HG03135 (cell line): ENCODE data around the gene HS2ST1.
A peak's percentile ranks its signal among the peaks of the same experiment; 100 is the strongest.
"Not testable (repeated sequence)": the region's sequence is repeated elsewhere in the genome, so short reads cannot be mapped to it uniquely, and the experiment has no call there.

Source experiments
- ATAC-seq: cut with Tn5 transposase; IDR thresholded peaks from one replicate; pipeline ENCODE4 v1.9.1; 2021; ENCODE audit warnings: mild to moderate bottlenecking, moderate library complexity; ENCODE audit not compliant: unreplicated experiment

The HS2ST1 gene

GRCh38 chr1:86914601-86914997 is at the start of gene HS2ST1:
Gene HS2ST1, plus strand, starts transcription at chr1:86914635.
- ATAC-seq = no peak

- ATAC-seq = no peak
These were observed 48.3 kb upstream of the HS2ST1 start for GRCh38 chr1:86865973-86866637.

GRCh38 chr1:86866665-86867064 is 47.8 kb upstream of the HS2ST1 start:
- no peak for ATAC-seq

- ATAC-seq = not testable (repeated sequence)
These were observed 47.2 kb upstream of the HS2ST1 start for GRCh38 chr1:86867278-86867677.

- no peak for ATAC-seq
These were observed 46.0 kb upstream of the HS2ST1 start for GRCh38 chr1:86868477-86868876.

GRCh38 chr1:86871001-86871400 is 43.4 kb upstream of the HS2ST1 start:
- no peak for ATAC-seq

GRCh38 chr1:86872086-86872485 is 42.3 kb upstream of the HS2ST1 start:
- ATAC-seq = no peak

- ATAC-seq = no peak
These were observed 38.7 kb upstream of the HS2ST1 start for GRCh38 chr1:86875722-86876121.

- ATAC-seq = no peak
These were observed 26.8 kb upstream of the HS2ST1 start for GRCh38 chr1:86887479-86888162.

- ATAC-seq = no peak
These were observed 26.1 kb upstream of the HS2ST1 start for GRCh38 chr1:86888327-86888726.

GRCh38 chr1:86899401-86899800 is 15.0 kb upstream of the HS2ST1 start:
- not testable (repeated sequence) for ATAC-seq

- no peak for ATAC-seq
These were observed 8.6 kb upstream of the HS2ST1 start for GRCh38 chr1:86905875-86906274.

- ATAC-seq = no peak
These were observed 8.0 kb upstream of the HS2ST1 start for GRCh38 chr1:86906419-86906818.

- ATAC-seq = no peak
These were observed 2.0 kb upstream of the HS2ST1 start for GRCh38 chr1:86912281-86912900.

- no peak for ATAC-seq
These were observed 988 bp upstream of the HS2ST1 start for GRCh38 chr1:86913399-86913895.

- ATAC-seq = peak; percentile 85
These were observed 387 bp upstream of the HS2ST1 start, which contains the start of gene SELENOF for GRCh38 chr1:86913896-86914600. Gene SELENOF, minus strand, starts transcription at chr1:86914126. Its CDS starts 15 bp downstream, at chr1:86914111.

- ATAC-seq = peak; percentile 21
These were observed 732 bp downstream of the HS2ST1 start for GRCh38 chr1:86914998-86915736.

GRCh38 chr1:86915737-86916235 is 1.4 kb downstream of the HS2ST1 start:
- ATAC-seq = no peak

GRCh38 chr1:86916752-86917151 is 2.3 kb downstream of the HS2ST1 start:
- no peak for ATAC-seq

GRCh38 chr1:86922445-86922844 is 8.0 kb downstream of the HS2ST1 start:
- ATAC-seq = no peak
